ENCODE measurements around the gene STPG4. TPM values are rescaled to one million over a fixed set of nuclear protein-coding genes. Genes with fewer than 3 reads are reported as not detected.

Gene STPG4
- total RNA-seq, 1 experiment from 2014 or later = 0.79 TPM

DNA sequence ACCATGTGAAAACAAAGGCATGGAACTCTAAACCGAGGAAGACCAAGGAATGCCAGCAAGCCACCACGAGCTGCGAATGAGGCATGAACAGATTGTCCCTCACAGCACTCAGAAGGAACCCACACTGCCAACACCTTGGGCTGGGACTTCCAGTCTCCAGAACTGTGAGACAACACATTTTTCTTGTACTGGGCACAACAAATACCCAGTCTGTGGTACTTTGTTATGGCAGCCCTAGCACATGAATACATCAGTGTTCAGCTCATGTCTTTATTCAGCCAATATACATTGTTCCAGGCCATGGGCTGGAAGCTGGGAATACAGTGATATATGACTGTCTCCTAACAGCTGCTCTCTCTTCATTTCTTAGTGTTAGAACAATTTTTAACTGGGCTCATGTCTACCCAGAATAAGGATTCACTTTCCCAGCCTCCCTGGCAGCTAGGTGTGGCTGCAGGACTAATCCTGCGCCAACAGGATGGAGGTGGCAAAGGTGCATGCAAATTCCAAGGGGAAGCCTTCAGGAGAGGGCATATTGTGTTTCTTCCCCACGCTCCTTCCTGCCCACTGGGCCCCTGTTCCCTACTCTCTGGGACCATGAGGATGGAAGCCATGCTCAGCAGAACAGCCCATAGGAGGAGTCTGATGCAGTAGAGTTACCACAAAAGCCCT, 59.6 kb downstream of the STPG4 start:
- H3K4me1 Mint-ChIP-seq (ENCODE audit: low read depth, unreplicated experiment) = peaks cover 6% of the 10 kb centered on the region
- H3K4me3 ChIP-seq (ENCODE audit: low read depth, low read length) = no peak overlapping the region
- no peaks in the 10 kb centered on the region for H3K9me3 Mint-ChIP-seq (ENCODE audit: unreplicated experiment)
- no peak for DNase-seq
- intact Hi-C loops (cut with micrococcal nuclease; ENCODE audit: unreplicated experiment) = no loop called here
- ChIA-PET CTCF (no interaction called here), POLR2A (no interaction called here)
- H3K4me3 Mint-ChIP-seq (ENCODE audit: unreplicated experiment) = no peak overlapping the region
- TF ChIP-seq, protein P1, sequence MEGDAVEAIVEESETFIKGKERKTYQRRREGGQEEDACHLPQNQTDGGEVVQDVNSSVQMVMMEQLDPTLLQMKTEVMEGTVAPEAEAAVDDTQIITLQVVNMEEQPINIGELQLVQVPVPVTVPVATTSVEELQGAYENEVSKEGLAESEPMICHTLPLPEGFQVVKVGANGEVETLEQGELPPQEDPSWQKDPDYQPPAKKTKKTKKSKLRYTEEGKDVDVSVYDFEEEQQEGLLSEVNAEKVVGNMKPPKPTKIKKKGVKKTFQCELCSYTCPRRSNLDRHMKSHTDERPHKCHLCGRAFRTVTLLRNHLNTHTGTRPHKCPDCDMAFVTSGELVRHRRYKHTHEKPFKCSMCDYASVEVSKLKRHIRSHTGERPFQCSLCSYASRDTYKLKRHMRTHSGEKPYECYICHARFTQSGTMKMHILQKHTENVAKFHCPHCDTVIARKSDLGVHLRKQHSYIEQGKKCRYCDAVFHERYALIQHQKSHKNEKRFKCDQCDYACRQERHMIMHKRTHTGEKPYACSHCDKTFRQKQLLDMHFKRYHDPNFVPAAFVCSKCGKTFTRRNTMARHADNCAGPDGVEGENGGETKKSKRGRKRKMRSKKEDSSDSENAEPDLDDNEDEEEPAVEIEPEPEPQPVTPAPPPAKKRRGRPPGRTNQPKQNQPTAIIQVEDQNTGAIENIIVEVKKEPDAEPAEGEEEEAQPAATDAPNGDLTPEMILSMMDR (IDR thresholded peaks at IDR 0.05; ENCODE audit: insufficient read depth in 1 of 2, low read depth in 1 of 2, low read length in 1 of 2, severe bottlenecking in 1 of 2, unreplicated experiment in 1 of 2) = no peak
- H3K36me3 ChIP-seq (ENCODE audit: control insufficient read depth, insufficient read depth, low read length) = no peaks in the 10 kb centered on the region
- peaks cover 3% of the 10 kb centered on the region; the same call in 1 of the 2 replicates for H3K4me1 ChIP-seq
- H3K27me3 ChIP-seq (replicated peaks; ENCODE audit: control insufficient read depth, insufficient read depth, low read length) = no peaks in the 10 kb centered on the region
- no peaks in the 10 kb centered on the region for H3K9me3 ChIP-seq
- no peaks in the 10 kb centered on the region for H3K36me3 Mint-ChIP-seq (ENCODE audit: insufficient read depth, unreplicated experiment)
- H3K27ac Mint-ChIP-seq (ENCODE audit: unreplicated experiment) = no peak overlapping the region
- no peaks in the 10 kb centered on the region for H3K27me3 Mint-ChIP-seq (ENCODE audit: insufficient read depth, unreplicated experiment)
- BruUV-seq (replicated peaks) = no TSS peak

DNA sequence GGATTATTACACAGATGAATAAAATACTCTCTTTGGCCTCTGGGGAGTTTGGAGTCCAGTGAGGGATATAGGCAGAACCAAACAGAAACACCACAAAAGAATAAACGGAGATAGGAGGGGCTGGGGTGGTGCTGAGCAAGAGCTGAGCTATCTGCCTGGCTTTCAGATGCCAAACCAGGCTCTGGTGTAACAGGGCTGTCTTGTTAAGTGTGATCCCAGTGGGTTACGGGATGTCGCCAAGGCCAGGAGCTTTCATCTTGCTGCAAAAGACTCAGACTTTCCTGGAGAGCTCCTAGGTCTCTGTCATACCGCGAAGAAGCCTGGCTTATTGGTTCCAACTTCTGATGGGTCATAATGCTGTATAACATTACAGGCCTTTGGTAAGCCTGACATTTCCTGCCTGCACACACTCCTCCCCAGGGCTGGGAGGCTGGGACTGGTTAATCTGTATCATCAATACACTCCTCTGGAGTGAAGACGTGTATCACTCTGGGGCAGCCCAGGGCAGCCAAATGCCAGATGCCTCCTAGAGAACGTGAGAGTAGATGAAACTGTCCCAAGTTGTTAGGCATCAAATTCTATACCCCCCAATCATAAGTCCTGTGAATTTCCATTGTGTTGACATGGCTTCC, 60.5 kb downstream of the STPG4 start:
- no peaks in the 10 kb centered on the region for H3K9me3 ChIP-seq
- DNase-seq = no peak
- no peak overlapping the region for H3K4me3 ChIP-seq (ENCODE audit: low read depth, low read length)
- peaks cover 8% of the 10 kb centered on the region for H3K4me1 ChIP-seq
- TF ChIP-seq, protein P1 (IDR thresholded peaks at IDR 0.05; ENCODE audit: insufficient read depth in 1 of 2, low read depth in 1 of 2, low read length in 1 of 2, severe bottlenecking in 1 of 2, unreplicated experiment in 1 of 2) = no peak
- Mint-ChIP-seq H3K36me3 (ENCODE audit: insufficient read depth, unreplicated experiment) (no peaks in the 10 kb centered on the region), H3K27me3 (ENCODE audit: insufficient read depth, unreplicated experiment) (no peaks in the 10 kb centered on the region), H3K9me3 (ENCODE audit: unreplicated experiment) (no peaks in the 10 kb centered on the region), H3K4me3 (ENCODE audit: unreplicated experiment) (no peak overlapping the region), H3K4me1 (ENCODE audit: low read depth, unreplicated experiment) (peaks cover 15% of the 10 kb centered on the region), H3K27ac (ENCODE audit: unreplicated experiment) (no peak overlapping the region)
- intact Hi-C loops (cut with micrococcal nuclease; ENCODE audit: unreplicated experiment) = no loop called here
- POLR2A ChIA-PET = no interaction called here
- no TSS peak for BruUV-seq (replicated peaks)
- H3K27me3 ChIP-seq (replicated peaks; ENCODE audit: control insufficient read depth, insufficient read depth, low read length) = no peaks in the 10 kb centered on the region
- CTCF ChIA-PET = no interaction called here
- no peaks in the 10 kb centered on the region for H3K36me3 ChIP-seq (ENCODE audit: control insufficient read depth, insufficient read depth, low read length)

DNA sequence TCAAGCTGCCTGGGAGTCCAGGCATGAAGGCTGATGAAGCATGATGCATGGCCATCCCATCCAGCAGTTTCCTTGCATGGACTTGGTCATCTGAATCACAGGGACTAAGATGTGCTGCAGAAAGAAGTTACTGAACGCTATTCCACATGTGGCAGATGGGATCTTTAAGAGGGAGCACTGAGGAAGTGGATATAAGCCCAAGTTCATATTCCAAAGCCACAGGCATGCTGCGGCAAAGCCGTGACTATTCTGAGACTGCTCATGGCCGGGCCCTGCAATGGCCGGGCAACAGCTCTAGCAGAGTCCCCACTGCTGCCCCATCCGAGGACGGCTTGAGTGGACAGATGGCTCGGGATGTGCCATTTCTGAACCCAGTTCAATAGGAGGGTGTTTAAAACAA, 61.5 kb downstream of the STPG4 start:
- peaks cover 18% of the 10 kb centered on the region for H3K4me1 ChIP-seq
- no peaks in the 10 kb centered on the region for H3K36me3 ChIP-seq (ENCODE audit: control insufficient read depth, insufficient read depth, low read length)
- Mint-ChIP-seq H3K9me3 (ENCODE audit: unreplicated experiment) (no peaks in the 10 kb centered on the region), H3K4me3 (ENCODE audit: unreplicated experiment) (no peak overlapping the region), H3K36me3 (ENCODE audit: insufficient read depth, unreplicated experiment) (no peaks in the 10 kb centered on the region), H3K4me1 (ENCODE audit: low read depth, unreplicated experiment) (peaks cover 19% of the 10 kb centered on the region), H3K27me3 (ENCODE audit: insufficient read depth, unreplicated experiment) (no peaks in the 10 kb centered on the region), H3K27ac (ENCODE audit: unreplicated experiment) (no peak overlapping the region)
- no peaks in the 10 kb centered on the region for H3K27me3 ChIP-seq (replicated peaks; ENCODE audit: control insufficient read depth, insufficient read depth, low read length)
- H3K9me3 ChIP-seq = no peaks in the 10 kb centered on the region
- no peak overlapping the region for H3K4me3 ChIP-seq (ENCODE audit: low read depth, low read length)
- intact Hi-C loops (cut with micrococcal nuclease; ENCODE audit: unreplicated experiment) = no loop called here
- TF ChIP-seq, protein P1 (IDR thresholded peaks at IDR 0.05; ENCODE audit: insufficient read depth in 1 of 2, low read depth in 1 of 2, low read length in 1 of 2, severe bottlenecking in 1 of 2, unreplicated experiment in 1 of 2) = no peak
- ChIA-PET CTCF (no interaction called here), POLR2A (interaction anchor here (0.6 kb wide), 1 partner anchor 66 kb away, joined by 3 read pairs; no protein-coding TSS in a partner anchor)
- DNase-seq = no peak
- no TSS peak for BruUV-seq (replicated peaks)
